ENCODE results near the gene CSGALNACT2.

Gene CSGALNACT2

GRCh38 chr10:43123361-43124093, 14.7 kb upstream of the CSGALNACT2 start:
- DNase-seq (ENCODE audit: low read depth in 2 of 2), result no peak

DNA sequence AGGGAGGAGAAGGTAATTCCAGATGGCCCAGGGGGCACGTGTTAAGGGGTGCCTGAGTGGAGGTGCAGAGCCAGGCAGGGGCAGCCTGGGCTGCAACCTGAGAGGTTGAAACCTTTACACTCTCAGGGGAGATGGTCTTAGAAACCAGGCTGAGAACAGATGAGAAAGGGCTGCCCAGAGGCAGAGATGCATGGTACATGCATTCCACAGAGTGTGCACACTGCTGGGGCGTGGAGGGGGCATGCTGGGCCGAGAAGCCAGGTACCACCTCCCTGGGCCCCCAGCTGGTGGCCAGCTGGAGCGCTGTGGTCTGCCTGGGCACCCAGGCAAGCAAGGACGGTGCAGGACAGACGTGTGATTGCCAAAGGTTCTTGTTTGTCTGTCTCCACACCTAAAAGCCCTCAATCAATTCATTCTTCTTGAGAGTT, 14.1 kb upstream of the CSGALNACT2 start:
- DNase-seq (ENCODE audit: low read depth in 2 of 2), result no peak

- no peak for DNase-seq (ENCODE audit: low read depth in 2 of 2)
These were observed 13.5 kb upstream of the CSGALNACT2 start for GRCh38 chr10:43124574-43125273.

- no peak for DNase-seq (ENCODE audit: low read depth in 2 of 2)
These were observed 12.9 kb upstream of the CSGALNACT2 start for GRCh38 chr10:43125274-43125845.

GRCh38 chr10:43125881-43126731, 12.1 kb upstream of the CSGALNACT2 start:
- DNase-seq (ENCODE audit: low read depth in 2 of 2), result no peak

DNA sequence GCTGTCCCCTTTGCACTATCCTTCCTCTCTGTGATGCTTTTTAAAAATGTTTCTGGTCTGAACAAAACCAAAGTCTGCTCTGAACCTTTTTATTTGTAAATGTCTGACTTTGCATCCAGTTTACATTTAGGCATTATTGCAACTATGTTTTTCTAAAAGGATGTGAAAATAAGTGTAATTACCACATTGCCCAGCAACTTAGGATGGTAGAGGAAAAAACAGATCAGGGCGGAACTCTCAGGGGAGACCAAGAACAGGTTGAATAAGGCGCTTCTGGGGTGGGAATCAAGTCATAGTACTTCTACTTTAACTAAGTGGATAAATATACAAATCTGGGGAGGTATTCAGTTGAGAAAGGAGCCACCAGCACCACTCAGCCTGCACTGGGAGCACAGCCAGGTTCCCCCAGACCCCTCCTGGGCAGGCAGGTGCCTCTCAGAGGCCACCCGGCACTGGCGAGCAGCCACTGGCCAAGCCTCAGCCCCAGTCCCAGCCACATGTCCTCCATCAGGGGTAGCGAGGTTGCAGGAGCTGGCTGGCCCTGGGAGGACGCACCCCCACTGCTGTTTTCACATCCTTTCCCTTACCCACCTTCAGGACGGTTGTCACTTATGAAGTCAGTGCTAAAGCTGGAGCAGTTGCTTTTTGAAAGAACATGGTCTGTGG, 11.4 kb upstream of the CSGALNACT2 start:
- DNase-seq (ENCODE audit: low read depth in 2 of 2), result no peak

GRCh38 chr10:43127442-43127841, 10.8 kb upstream of the CSGALNACT2 start:
- no peak for DNase-seq (ENCODE audit: low read depth in 2 of 2)

GRCh38 chr10:43128331-43128730, 9.9 kb upstream of the CSGALNACT2 start:
- no peak for DNase-seq (ENCODE audit: low read depth in 2 of 2)

GRCh38 chr10:43128958-43129706, 9.1 kb upstream of the CSGALNACT2 start:
- DNase-seq (ENCODE audit: low read depth in 2 of 2), result peak; percentile 92 to 93

- DNase-seq (ENCODE audit: low read depth in 2 of 2), result no peak
These were observed 7.5 kb upstream of the CSGALNACT2 start for GRCh38 chr10:43130770-43131171.

- DNase-seq (ENCODE audit: low read depth in 2 of 2), result no peak
These were observed 7.0 kb upstream of the CSGALNACT2 start for GRCh38 chr10:43131256-43131655.

DNA sequence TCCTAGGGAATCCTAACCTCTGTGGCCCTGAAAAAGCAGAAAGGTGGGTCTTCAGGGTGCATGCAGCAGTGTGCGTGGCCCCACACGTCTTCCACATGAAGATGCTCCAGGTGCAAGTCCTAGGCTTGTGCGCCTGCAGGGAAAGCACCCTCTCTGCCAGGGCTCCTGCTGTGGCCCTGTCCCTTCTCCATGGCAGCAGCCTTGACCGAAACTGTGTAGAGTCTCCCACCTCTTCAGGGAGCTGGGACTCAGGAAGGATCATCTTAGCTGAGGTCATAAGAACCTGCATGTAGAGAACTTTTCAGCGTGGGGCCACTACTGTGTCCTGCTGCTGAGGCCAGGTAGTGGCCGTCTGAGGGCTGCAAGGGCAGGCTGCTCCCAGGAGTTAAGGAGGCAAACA, 6.3 kb upstream of the CSGALNACT2 start:
- DNase-seq (ENCODE audit: low read depth in 2 of 2), result no peak

- no peak for DNase-seq (ENCODE audit: low read depth in 2 of 2)
These were observed 5.1 kb upstream of the CSGALNACT2 start for GRCh38 chr10:43132867-43133787.

- no peak for DNase-seq (ENCODE audit: low read depth in 2 of 2)
These were observed 3.9 kb upstream of the CSGALNACT2 start for GRCh38 chr10:43134126-43134905.

- no peak for DNase-seq (ENCODE audit: low read depth in 2 of 2)
These were observed 3.2 kb upstream of the CSGALNACT2 start for GRCh38 chr10:43135064-43135463.

GRCh38 chr10:43135656-43136055, 2.6 kb upstream of the CSGALNACT2 start:
- no peak for DNase-seq (ENCODE audit: low read depth in 2 of 2)

DNA sequence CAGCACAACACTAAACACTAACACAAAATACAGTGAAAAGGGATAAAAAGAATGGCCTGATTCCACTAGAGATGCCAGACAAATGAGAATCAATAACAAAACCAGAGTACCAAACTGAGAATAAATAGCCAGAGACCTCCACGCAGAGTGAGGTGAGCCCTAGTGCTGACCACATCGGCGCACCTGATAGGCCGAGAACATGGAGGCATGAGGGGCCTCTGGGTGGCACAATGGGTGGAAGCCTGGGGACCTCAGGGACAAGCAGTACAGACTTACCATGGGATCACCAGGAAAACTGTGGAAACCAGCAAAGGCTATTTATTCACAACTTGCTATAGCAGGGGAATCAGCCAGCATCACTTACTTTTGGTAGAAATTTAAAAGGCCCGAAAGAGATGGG, 1.8 kb upstream of the CSGALNACT2 start:
- no peak for DNase-seq (ENCODE audit: low read depth in 2 of 2)

GRCh38 chr10:43136995-43137716, 1.1 kb upstream of the CSGALNACT2 start:
- DNase-seq (ENCODE audit: low read depth in 2 of 2), result no peak
